Activated B cell treated with CpG ODN at 0.5 μM for 24 hours (primary cell): ENCODE measurements around the gene KIAA1217. TPM values are rescaled to one million over a fixed set of nuclear protein-coding genes. Genes with fewer than 3 reads are reported as not detected.

Source experiments
- ATAC-seq: fragments of 200-7000 bp; cut with Tn5 transposase; one replicate; pipeline ENCODE4 v1.10.0; 2021; ENCODE audit warnings: low read depth, mild to moderate bottlenecking, moderate library complexity
- CTCF ChIA-PET: fragments of 350-600 bp; sonication (Branson Sonifier 250); formaldehyde crosslinking; loops from one replicate; lab custom pipeline; 2021; ENCODE audit warnings: antibody characterized with exemption; lab: Charles Lee
- POLR2A ChIA-PET: fragments of 350-600 bp; sonication (Branson Sonifier 250); formaldehyde crosslinking; loops from one replicate; lab custom pipeline; 2021; ENCODE audit warnings: antibody characterized with exemption; lab: Charles Lee
- DNase-seq: peaks from one replicate; pipeline ENCODE4 v3.0.0; 2022
- H3K27ac Mint-ChIP-seq: one replicate; pipeline ENCODE4 v1.8.0; 2020; ENCODE audit warnings: mixed read lengths
- H3K27me3 Mint-ChIP-seq: one replicate; pipeline ENCODE4 v1.8.0; 2021; ENCODE audit warnings: mixed read lengths
- H3K36me3 Mint-ChIP-seq: one replicate; pipeline ENCODE4 v1.8.0; 2021; ENCODE audit warnings: low read depth, mixed read lengths
- H3K4me1 Mint-ChIP-seq: one replicate; pipeline ENCODE4 v1.8.0; 2021; ENCODE audit warnings: mixed read lengths
- H3K4me3 Mint-ChIP-seq: one replicate; pipeline ENCODE4 v1.8.0; 2020; ENCODE audit warnings: mild to moderate bottlenecking, mixed read lengths
- H3K9me3 Mint-ChIP-seq: one replicate; pipeline ENCODE4 v1.8.0; 2020; ENCODE audit warnings: mixed read lengths
- CTCF ChIP-seq: fragments of 200-600 bp; IDR thresholded peaks from one replicate; pipeline ENCODE4 v1.8.0; 2022; ENCODE audit warnings: antibody characterized with exemption, mild to moderate bottlenecking
- intact Hi-C: fragments of 100-400 bp; cut with micrococcal nuclease; formaldehyde crosslinking; loops from one replicate; pipeline ENCODE4 v1.15.1; 2024
- total RNA-seq: library from RNA; stranded (reverse); gene quantifications from 2 replicates; pipeline ENCODE4 v1.2.3, GENCODE V29; 2022

The KIAA1217 gene
- total RNA-seq, 1 donor from 2014 or later = 0.71 TPM

- H3K9me3 Mint-ChIP-seq = peaks cover 9% of the 10 kb centered on the region
- TF ChIP-seq CTCF = no peak
- intact Hi-C loops = no loop called here
- ATAC-seq (no peak), DNase-seq (no peak)
- ChIA-PET POLR2A (no interaction called here), CTCF (no interaction called here)
- H3K4me3 Mint-ChIP-seq = no peak overlapping the region
- H3K27me3 Mint-ChIP-seq = peaks cover 8% of the 10 kb centered on the region
- H3K4me1 Mint-ChIP-seq = no peaks in the 10 kb centered on the region
- H3K36me3 Mint-ChIP-seq = no peaks in the 10 kb centered on the region
- no peak overlapping the region for H3K27ac Mint-ChIP-seq
Measured at GRCh38 chr10:24574578-24575155, 365.7 kb downstream of the KIAA1217 start.

- peaks cover 2% of the 10 kb centered on the region for H3K27me3 Mint-ChIP-seq
- CTCF ChIA-PET = interaction anchor here (1.0 kb wide), 1 partner anchor 57 kb away, joined by 3 read pairs; no protein-coding TSS in a partner anchor
- POLR2A ChIA-PET = no interaction called here
- TF ChIP-seq CTCF = no peak
- no peaks in the 10 kb centered on the region for H3K4me1 Mint-ChIP-seq
- DNase-seq (no peak), ATAC-seq (no peak)
- H3K9me3 Mint-ChIP-seq = peaks cover 9% of the 10 kb centered on the region
- H3K27ac Mint-ChIP-seq = no peak overlapping the region
- intact Hi-C loops = no loop called here
- no peaks in the 10 kb centered on the region for H3K36me3 Mint-ChIP-seq
- H3K4me3 Mint-ChIP-seq = no peak overlapping the region
Measured at GRCh38 chr10:24575481-24576002, 366.6 kb downstream of the KIAA1217 start.

GRCh38 chr10:24579448-24579847, 370.5 kb downstream of the KIAA1217 start:
- TF ChIP-seq CTCF = no peak
- ChIA-PET POLR2A (no interaction called here), CTCF (interaction anchor here (1.4 kb wide), 1 partner anchor 22 kb away, joined by 3 read pairs; no protein-coding TSS in a partner anchor)
- no peaks in the 10 kb centered on the region for H3K27me3 Mint-ChIP-seq
- H3K27ac Mint-ChIP-seq = no peak overlapping the region
- H3K4me3 Mint-ChIP-seq = no peak overlapping the region
- intact Hi-C loops = no loop called here
- no peaks in the 10 kb centered on the region for H3K4me1 Mint-ChIP-seq
- DNase-seq (no peak), ATAC-seq (no peak)
- H3K36me3 Mint-ChIP-seq = no peaks in the 10 kb centered on the region
- H3K9me3 Mint-ChIP-seq = peaks cover 9% of the 10 kb centered on the region

GRCh38 chr10:24579906-24580305, 371.0 kb downstream of the KIAA1217 start:
- intact Hi-C loops = no loop called here
- CTCF ChIA-PET = interaction anchor here (1.4 kb wide), 1 partner anchor 23 kb away, joined by 3 read pairs; no protein-coding TSS in a partner anchor
- POLR2A ChIA-PET = no interaction called here
- H3K27me3 Mint-ChIP-seq = no peaks in the 10 kb centered on the region
- no peak overlapping the region for H3K4me3 Mint-ChIP-seq
- no peak for ATAC-seq
- H3K36me3 Mint-ChIP-seq = no peaks in the 10 kb centered on the region
- TF ChIP-seq CTCF = no peak
- H3K4me1 Mint-ChIP-seq = no peaks in the 10 kb centered on the region
- no peak for DNase-seq
- peaks cover 9% of the 10 kb centered on the region for H3K9me3 Mint-ChIP-seq
- no peak overlapping the region for H3K27ac Mint-ChIP-seq

GRCh38 chr10:24589265-24589664, 380.3 kb downstream of the KIAA1217 start:
- Mint-ChIP-seq H3K4me3 (no peak overlapping the region), H3K27ac (no peak overlapping the region), H3K36me3 (peaks cover 38% of the 10 kb centered on the region), H3K27me3 (no peaks in the 10 kb centered on the region), H3K4me1 (no peaks in the 10 kb centered on the region), H3K9me3 (no peaks in the 10 kb centered on the region)
- intact Hi-C loops = no loop called here
- TF ChIP-seq CTCF = no peak
- ATAC-seq (no peak), DNase-seq (no peak)
- CTCF ChIA-PET = no interaction called here
- POLR2A ChIA-PET = no interaction called here
